Liver (tissue), 9 donors: ENCODE data around the gene AFAP1. TPM values are rescaled to one million over a fixed set of nuclear protein-coding genes. Genes with fewer than 3 reads are reported as not detected.

Experiments
- DNase-seq: peaks from one replicate; pipeline ENCODE4 v3.0.0-alpha.2; 2017; ENCODE audit warnings: low spot score
- H3K27ac ChIP-seq, 2 donors: one replicate each; pipeline ENCODE4 v1.7.0; 2013; ENCODE audit warnings: inconsistent platforms in 2 of 2, low read length in 2 of 2, control low read depth in 1 of 2, low read depth in 1 of 2, mild to moderate bottlenecking in 1 of 2
- H3K27me3 ChIP-seq, 4 donors: one replicate each; pipeline versions ENCODE4 v1.6.1 to v1.7.0; 2013; ENCODE audit warnings: low read length in 3 of 4, inconsistent platforms in 1 of 4, mild to moderate bottlenecking in 1 of 4, moderate library complexity in 1 of 4; ENCODE audit not compliant: control insufficient read depth in 4 of 4, insufficient read depth in 4 of 4
- H3K36me3 ChIP-seq, 4 donors: one replicate each; pipeline versions ENCODE4 v1.6.1 to v1.7.0; 2013; ENCODE audit warnings: low read length in 3 of 4, mild to moderate bottlenecking in 3 of 4, low read depth in 1 of 4, moderate library complexity in 1 of 4; ENCODE audit not compliant: control insufficient read depth in 4 of 4, insufficient read depth in 3 of 4
- H3K4me1 ChIP-seq, 4 donors: one replicate each; pipeline versions ENCODE4 v1.6.1 to v1.7.0; 2013; ENCODE audit warnings: low read length in 3 of 4, mild to moderate bottlenecking in 3 of 4, moderate library complexity in 1 of 4; ENCODE audit not compliant: control insufficient read depth in 4 of 4, insufficient read depth in 4 of 4
- H3K4me3 ChIP-seq, 3 donors: one replicate each; pipeline versions ENCODE4 v1.6.1 to v1.7.0; 2013; ENCODE audit warnings: low read length in 3 of 3, control low read depth in 1 of 3, low read depth in 1 of 3, mild to moderate bottlenecking in 1 of 3
- H3K9ac ChIP-seq, 2 donors: one replicate each; pipeline ENCODE4 v1.7.0; 2013; ENCODE audit warnings: low read length in 2 of 2, mild to moderate bottlenecking in 2 of 2, moderate library complexity in 2 of 2, control low read depth in 1 of 2, low read depth in 1 of 2
- H3K9me3 ChIP-seq, 4 donors: one replicate each; pipeline versions ENCODE4 v1.6.1 to v1.7.0; 2013; ENCODE audit warnings: low read length in 3 of 4; ENCODE audit not compliant: control insufficient read depth in 4 of 4
- EGR1 ChIP-seq, 2 donors: IDR thresholded peaks; 2 replicates each; pipeline ENCODE4 v1.6.1; 2016 to 2018; ENCODE audit warnings: antibody characterized with exemption in 2 of 2, low read depth in 2 of 2
- FOXA2 ChIP-seq: IDR thresholded peaks from 2 replicates; pipeline ENCODE4 v1.6.1; 2016; ENCODE audit warnings: antibody characterized with exemption
- GABPA ChIP-seq, 2 donors: IDR thresholded peaks in 1 of 2; conservative IDR thresholded peaks in 1 of 2; 2 replicates each; pipeline ENCODE4 v1.6.1; 2016; ENCODE audit warnings: antibody characterized with exemption in 2 of 2, mild to moderate bottlenecking in 1 of 2, moderate library complexity in 1 of 2
- HNF4A ChIP-seq, 2 donors: conservative IDR thresholded peaks; 2 replicates each; pipeline ENCODE4 v1.6.1; 2016; ENCODE audit warnings: antibody characterized with exemption in 2 of 2, mild to moderate bottlenecking in 2 of 2
- HNF4G ChIP-seq: IDR thresholded peaks from 2 replicates; pipeline ENCODE4 v1.6.1; 2016; ENCODE audit warnings: antibody characterized with exemption
- JUND ChIP-seq, 2 donors: IDR thresholded peaks; 2 replicates each; pipeline ENCODE4 v1.6.1; 2016; ENCODE audit warnings: antibody characterized with exemption in 2 of 2
- NR2F2 ChIP-seq: IDR thresholded peaks from 2 replicates; pipeline ENCODE4 v1.6.1; 2016; ENCODE audit warnings: antibody characterized with exemption
- RAD21 ChIP-seq, 2 donors: IDR thresholded peaks; 2 replicates each; pipeline ENCODE4 v1.6.1; 2016; ENCODE audit warnings: antibody characterized with exemption in 2 of 2, mild to moderate bottlenecking in 2 of 2
- RXRA ChIP-seq, 2 donors: IDR thresholded peaks; 2 replicates each; pipeline ENCODE4 v1.6.1; 2017 to 2018; ENCODE audit warnings: antibody characterized with exemption in 2 of 2, mild to moderate bottlenecking in 1 of 2
- SP1 ChIP-seq: IDR thresholded peaks from 2 replicates; pipeline ENCODE4 v1.6.1; 2018; ENCODE audit warnings: antibody characterized with exemption, mild to moderate bottlenecking
- YY1 ChIP-seq: IDR thresholded peaks from 2 replicates; pipeline ENCODE4 v1.6.1; 2016; ENCODE audit warnings: antibody characterized with exemption, mild to moderate bottlenecking
- WGBS: extraction: QIAGEN DNeasy Blood & Tissue Kit; methylation state at CpG from one replicate; pipeline ENCODE4 v1.1.7; 2013; 5-methylcytosine and 5-hydroxymethylcytosine counted together
- polyA plus RNA-seq, 2 donors: library from polyadenylated mRNA; stranded (reverse) in 1 of 2; unstranded in 1 of 2; fragments of 200-250 nt in 1 of 2; fragments of >200 nt in 1 of 2; fragmentation: Nextera tagmentation in 1 of 2; extraction: Ambion mirVana in 1 of 2; gene quantifications; one replicate each; pipeline versions ENCODE4 v1.2.1 to v1.2.3, GENCODE V29; 2013 to 2015
- total RNA-seq, 2 donors: library from RNA; depleted of rRNA; stranded (reverse); fragments of >200 nt; gene quantifications; one replicate each; pipeline ENCODE4 v1.2.3, GENCODE V29; 2014
- TF ChIP-seq, protein P1 (sequence below): IDR thresholded peaks from 2 replicates; pipeline ENCODE4 v1.6.1; 2016; ENCODE audit warnings: antibody characterized with exemption
- TF ChIP-seq, protein P2 (sequence below): fragments of 150-350 bp; IDR thresholded peaks from 2 replicates; pipeline ENCODE4 v1.5.1; 2017; ENCODE audit warnings: improper control_type of control experiment, low read depth, low read length; ENCODE audit not compliant: missing input control
- TF ChIP-seq, protein P3 (sequence below): IDR thresholded peaks from 2 replicates; pipeline ENCODE4 v1.6.1; 2016; ENCODE audit warnings: antibody characterized with exemption
- TF ChIP-seq, protein P4 (sequence below): IDR thresholded peaks from 2 replicates; pipeline ENCODE4 v1.6.1; 2016; ENCODE audit warnings: antibody characterized with exemption, mild to moderate bottlenecking
- donor health status: healthy.
- donor health status: healthy.
- donor health status: healthy.
- donor health status: healthy.
- donor health status: healthy.

AFAP1 gene
- total and polyA plus RNA-seq, 4 donors = 0.40 to 3.2 (median 1.6) TPM

DNA sequence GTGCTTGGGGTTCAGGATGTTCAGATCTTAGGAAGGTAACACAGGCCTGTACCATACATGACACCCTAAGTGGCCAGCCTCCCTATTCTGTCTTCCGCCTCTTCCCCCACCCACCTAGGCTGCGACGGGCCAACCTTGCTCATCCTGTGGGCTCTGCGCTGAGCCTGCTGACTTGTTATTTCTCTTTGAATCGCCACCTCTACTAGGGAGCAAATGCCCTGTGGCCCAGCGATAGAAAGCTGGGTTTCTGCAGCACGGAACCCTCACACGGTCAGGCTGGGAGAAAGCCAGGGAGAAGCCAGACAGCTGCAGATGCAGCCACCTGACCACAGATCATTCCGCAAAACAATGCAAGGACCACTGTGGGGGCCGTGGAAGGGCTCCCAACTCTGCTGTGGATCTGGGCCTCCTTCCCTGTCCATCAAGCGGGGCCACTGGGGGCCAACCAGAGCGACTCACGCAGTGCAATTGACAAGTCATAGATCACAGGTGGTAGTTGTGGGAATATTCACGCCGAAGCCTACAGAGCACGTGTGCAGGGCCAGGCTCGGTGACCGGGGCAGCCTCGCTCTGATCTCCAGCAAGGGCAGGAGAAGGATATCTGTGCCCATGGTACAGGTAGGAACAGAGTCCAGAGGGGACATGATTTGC lies 227.5 kb downstream of the AFAP1 start:
- WGBS = 91% methylated on average over 19 of the region's 19 CpGs

More for the DNA sequence above, 227.5 kb downstream of the AFAP1 start:
- no peak overlapping the region for H3K27ac ChIP-seq
- H3K9me3 ChIP-seq = peaks cover 0 to 5% (median 2%) of the 10 kb centered on the region in 4 donors
- no peak overlapping the region for H3K4me3 ChIP-seq
- H3K4me1 ChIP-seq = no peaks in the 10 kb centered on the region
- H3K9ac ChIP-seq = no peak overlapping the region
- no peak for TF ChIP-seq YY1
- no peak for TF ChIP-seq SP1
- TF ChIP-seq, protein P1, sequence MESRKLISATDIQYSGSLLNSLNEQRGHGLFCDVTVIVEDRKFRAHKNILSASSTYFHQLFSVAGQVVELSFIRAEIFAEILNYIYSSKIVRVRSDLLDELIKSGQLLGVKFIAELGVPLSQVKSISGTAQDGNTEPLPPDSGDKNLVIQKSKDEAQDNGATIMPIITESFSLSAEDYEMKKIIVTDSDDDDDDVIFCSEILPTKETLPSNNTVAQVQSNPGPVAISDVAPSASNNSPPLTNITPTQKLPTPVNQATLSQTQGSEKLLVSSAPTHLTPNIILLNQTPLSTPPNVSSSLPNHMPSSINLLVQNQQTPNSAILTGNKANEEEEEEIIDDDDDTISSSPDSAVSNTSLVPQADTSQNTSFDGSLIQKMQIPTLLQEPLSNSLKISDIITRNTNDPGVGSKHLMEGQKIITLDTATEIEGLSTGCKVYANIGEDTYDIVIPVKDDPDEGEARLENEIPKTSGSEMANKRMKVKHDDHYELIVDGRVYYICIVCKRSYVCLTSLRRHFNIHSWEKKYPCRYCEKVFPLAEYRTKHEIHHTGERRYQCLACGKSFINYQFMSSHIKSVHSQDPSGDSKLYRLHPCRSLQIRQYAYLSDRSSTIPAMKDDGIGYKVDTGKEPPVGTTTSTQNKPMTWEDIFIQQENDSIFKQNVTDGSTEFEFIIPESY = no peak
- TF ChIP-seq JUND (IDR thresholded peaks at IDR 0.05) = no peak
- no peak for TF ChIP-seq GABPA (IDR thresholded peaks at IDR 0.05 in 1 of 2, conservative IDR thresholded peaks at IDR 0.05 in 1 of 2)
- TF ChIP-seq, protein P2, sequence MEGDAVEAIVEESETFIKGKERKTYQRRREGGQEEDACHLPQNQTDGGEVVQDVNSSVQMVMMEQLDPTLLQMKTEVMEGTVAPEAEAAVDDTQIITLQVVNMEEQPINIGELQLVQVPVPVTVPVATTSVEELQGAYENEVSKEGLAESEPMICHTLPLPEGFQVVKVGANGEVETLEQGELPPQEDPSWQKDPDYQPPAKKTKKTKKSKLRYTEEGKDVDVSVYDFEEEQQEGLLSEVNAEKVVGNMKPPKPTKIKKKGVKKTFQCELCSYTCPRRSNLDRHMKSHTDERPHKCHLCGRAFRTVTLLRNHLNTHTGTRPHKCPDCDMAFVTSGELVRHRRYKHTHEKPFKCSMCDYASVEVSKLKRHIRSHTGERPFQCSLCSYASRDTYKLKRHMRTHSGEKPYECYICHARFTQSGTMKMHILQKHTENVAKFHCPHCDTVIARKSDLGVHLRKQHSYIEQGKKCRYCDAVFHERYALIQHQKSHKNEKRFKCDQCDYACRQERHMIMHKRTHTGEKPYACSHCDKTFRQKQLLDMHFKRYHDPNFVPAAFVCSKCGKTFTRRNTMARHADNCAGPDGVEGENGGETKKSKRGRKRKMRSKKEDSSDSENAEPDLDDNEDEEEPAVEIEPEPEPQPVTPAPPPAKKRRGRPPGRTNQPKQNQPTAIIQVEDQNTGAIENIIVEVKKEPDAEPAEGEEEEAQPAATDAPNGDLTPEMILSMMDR = no peak
- no peak for TF ChIP-seq HNF4G
- no peak for TF ChIP-seq NR2F2
- TF ChIP-seq, protein P3, sequence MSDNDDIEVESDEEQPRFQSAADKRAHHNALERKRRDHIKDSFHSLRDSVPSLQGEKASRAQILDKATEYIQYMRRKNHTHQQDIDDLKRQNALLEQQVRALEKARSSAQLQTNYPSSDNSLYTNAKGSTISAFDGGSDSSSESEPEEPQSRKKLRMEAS = no peak
- no peak for TF ChIP-seq RAD21 (IDR thresholded peaks at IDR 0.05)
- no peak for TF ChIP-seq EGR1 (IDR thresholded peaks at IDR 0.05; ENCODE audit: low read depth in 2 of 2)
- TF ChIP-seq RXRA (IDR thresholded peaks at IDR 0.05) = no peak
- TF ChIP-seq, protein P4, sequence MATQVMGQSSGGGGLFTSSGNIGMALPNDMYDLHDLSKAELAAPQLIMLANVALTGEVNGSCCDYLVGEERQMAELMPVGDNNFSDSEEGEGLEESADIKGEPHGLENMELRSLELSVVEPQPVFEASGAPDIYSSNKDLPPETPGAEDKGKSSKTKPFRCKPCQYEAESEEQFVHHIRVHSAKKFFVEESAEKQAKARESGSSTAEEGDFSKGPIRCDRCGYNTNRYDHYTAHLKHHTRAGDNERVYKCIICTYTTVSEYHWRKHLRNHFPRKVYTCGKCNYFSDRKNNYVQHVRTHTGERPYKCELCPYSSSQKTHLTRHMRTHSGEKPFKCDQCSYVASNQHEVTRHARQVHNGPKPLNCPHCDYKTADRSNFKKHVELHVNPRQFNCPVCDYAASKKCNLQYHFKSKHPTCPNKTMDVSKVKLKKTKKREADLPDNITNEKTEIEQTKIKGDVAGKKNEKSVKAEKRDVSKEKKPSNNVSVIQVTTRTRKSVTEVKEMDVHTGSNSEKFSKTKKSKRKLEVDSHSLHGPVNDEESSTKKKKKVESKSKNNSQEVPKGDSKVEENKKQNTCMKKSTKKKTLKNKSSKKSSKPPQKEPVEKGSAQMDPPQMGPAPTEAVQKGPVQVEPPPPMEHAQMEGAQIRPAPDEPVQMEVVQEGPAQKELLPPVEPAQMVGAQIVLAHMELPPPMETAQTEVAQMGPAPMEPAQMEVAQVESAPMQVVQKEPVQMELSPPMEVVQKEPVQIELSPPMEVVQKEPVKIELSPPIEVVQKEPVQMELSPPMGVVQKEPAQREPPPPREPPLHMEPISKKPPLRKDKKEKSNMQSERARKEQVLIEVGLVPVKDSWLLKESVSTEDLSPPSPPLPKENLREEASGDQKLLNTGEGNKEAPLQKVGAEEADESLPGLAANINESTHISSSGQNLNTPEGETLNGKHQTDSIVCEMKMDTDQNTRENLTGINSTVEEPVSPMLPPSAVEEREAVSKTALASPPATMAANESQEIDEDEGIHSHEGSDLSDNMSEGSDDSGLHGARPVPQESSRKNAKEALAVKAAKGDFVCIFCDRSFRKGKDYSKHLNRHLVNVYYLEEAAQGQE = no peak
- TF ChIP-seq HNF4A (conservative IDR thresholded peaks at IDR 0.05) = no peak
- no peak for TF ChIP-seq FOXA2
- H3K27me3 ChIP-seq = no peaks in the 10 kb centered on the region
- H3K36me3 ChIP-seq = no peaks in the 10 kb centered on the region
- no peak for DNase-seq
